ENCODE results near the gene DUSP2.

DUSP2 gene

GRCh38 chr2:96113951-96114350 is 31.3 kb downstream of the DUSP2 start:
- no peak for DNase-seq (ENCODE audit: low spot score)

- no peak for DNase-seq (ENCODE audit: low spot score)
Measured at GRCh38 chr2:96113367-96113677, 31.9 kb downstream of the DUSP2 start.

- DNase-seq (ENCODE audit: low spot score), result no peak
Measured at GRCh38 chr2:96112501-96113366, 32.5 kb downstream of the DUSP2 start.

- DNase-seq (ENCODE audit: low spot score), result no peak
Measured at GRCh38 chr2:96111823-96112500, 33.3 kb downstream of the DUSP2 start.

- no peak for DNase-seq (ENCODE audit: low spot score)
Measured at GRCh38 chr2:96111257-96111640, 34.0 kb downstream of the DUSP2 start.

- DNase-seq (ENCODE audit: low spot score), result no peak
Measured at GRCh38 chr2:96110621-96111256, 34.5 kb downstream of the DUSP2 start.

DNA sequence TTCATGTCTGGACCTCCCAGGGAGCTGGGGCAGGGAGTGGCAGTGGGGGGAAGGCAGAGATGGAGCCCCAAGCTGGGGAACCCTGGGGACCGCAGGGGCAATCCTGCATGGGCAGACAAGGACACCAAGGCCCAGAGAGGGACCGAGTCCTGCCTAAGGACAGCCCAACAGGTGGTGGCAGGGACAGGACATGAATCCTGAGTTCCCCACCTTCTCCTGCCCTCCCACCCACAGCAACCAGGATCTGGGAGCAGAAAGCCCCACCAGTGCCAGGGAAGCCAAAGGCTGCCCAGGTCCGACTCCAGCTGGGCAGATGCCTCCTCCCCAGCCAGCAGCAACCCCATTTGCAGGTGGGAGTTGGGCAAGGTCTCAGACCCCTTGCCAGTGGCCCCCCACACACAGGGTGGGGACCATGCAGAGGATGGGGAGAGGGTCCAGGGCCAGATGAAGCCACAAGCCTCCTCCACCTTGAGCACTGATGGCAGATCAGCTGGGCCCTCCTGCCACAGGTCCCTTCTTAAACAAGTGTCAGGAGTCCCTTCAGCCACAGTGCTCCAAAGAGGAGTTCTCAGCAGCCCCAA is 35.2 kb downstream of the DUSP2 start:
- no peak for DNase-seq (ENCODE audit: low spot score)

DNA sequence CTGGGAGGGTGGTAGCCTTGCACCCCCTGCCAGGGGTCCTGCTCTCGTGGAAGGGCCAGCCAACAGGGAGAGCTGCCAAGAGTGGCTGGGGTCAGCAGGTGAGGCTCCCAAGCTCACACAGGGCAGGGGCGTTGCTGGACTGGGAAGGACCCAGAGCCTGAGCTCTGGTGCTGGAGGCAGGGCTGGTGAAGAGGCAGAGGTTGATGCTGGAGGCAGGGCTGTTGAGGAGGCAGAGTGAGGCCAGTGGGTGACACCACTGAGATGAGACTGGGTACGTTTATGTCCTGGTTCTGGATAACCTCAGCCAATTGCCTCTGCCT is 35.9 kb downstream of the DUSP2 start:
- DNase-seq (ENCODE audit: low spot score), result no peak

GRCh38 chr2:96108541-96109360 is 36.5 kb downstream of the DUSP2 start:
- no peak for DNase-seq (ENCODE audit: low spot score)

DNA sequence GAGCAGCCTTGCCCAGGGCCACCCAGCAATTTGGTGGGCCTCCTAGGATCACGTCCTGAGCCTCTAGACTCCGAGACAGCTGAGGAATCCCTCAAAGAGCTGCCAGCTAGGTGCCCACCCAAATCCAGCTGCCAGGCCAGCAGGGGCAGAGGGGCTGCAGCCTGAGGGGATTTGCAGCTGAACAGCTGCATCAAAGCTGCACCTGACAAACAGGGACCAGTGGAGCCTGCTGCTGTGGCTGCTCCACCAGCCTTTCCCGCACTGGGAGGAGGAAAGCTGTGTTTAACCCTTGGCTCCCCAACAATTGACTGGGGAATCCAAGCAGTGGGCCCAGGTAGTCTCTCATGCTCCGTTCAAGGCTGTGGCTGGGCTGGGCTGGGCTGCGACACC is 37.1 kb downstream of the DUSP2 start:
- no peak for DNase-seq (ENCODE audit: low spot score)

DNA sequence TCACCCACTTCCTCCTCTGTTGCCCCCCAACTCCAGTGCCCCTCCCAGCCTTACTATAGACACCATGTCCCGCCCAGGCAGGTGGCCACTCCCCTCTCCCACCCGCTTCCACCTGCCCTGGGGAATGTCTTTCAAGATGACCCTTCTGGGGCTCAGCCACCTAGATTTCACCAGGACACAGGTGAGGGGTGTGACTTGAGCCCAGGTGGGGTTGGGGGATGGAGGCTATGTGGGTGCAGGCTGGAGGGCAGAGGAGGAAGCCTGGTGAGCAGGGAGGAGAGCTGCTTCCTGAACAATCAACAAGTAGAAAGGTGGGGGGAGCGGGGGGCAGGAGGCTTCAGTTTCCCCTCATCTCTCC is 37.6 kb downstream of the DUSP2 start:
- DNase-seq (ENCODE audit: low spot score), result no peak

DNA sequence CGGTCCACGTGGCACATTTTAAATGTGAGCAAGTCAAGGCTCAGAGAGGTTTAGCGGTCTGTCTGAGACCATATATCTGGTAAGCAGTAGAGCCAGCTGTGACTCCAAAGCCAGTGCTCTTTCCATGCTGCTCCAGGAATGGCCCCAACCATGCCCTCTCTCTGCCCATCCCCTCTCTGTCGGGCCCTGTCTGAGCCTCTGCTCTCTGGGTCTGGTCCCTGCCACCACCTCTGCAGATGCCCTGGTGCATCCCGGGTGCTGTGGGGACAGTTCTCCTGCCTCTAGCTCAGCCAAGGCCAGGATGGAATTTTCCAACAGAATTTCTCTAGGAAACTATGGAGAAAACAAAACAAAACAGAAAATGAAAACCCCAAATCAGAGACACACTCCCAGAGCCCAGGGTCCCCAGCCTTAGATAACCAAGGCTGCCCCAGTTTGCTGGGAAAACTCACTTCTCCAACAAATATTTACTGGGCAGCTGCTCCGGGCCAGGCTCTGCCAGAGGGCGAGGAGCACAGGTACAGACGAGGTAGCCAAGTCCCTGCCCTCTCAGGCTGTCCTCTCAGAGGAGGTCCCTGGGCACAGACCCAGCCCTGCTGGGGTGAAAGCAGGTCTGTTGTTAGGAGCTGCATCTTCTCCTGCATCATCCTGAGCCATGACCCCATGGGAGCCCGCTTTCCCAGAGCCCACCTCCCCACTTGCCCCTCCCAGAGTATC is 38.1 kb downstream of the DUSP2 start:
- DNase-seq (ENCODE audit: low spot score), result no peak

DNA sequence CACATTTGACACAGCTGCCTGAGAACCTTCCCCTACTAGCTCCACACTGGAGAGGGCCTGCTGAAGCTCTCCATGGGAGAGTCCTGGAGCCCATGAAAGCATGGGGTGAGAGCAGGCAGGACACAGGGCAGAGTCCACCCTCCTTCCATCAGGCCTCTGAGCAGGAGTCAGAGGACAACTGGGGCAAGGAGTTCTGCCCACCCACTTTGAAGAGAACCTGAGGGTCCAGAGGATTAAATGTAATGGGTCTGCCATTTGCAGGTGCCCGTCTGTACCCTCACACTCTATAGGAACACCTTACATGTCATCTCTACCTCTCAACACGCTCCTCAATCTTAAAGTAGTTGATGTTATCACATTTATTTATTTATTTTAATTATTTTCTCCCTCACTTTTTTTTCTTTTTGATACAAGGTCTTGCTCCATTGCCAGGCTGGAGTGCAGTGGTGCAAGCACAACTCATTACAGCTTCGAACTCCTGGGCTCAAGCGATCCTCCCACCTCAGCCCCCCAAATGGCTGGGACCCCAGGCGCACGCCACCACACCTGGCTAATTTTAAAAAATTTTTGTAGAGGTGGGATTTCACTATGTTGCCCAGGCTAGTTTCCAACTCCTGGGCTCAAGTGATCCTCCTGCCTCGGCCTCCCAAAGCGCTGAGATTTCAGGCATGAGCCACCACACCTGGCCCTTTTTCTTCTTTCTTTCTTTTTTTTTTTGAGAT is 39.1 kb downstream of the DUSP2 start:
- DNase-seq (ENCODE audit: low spot score), result no peak

DNA sequence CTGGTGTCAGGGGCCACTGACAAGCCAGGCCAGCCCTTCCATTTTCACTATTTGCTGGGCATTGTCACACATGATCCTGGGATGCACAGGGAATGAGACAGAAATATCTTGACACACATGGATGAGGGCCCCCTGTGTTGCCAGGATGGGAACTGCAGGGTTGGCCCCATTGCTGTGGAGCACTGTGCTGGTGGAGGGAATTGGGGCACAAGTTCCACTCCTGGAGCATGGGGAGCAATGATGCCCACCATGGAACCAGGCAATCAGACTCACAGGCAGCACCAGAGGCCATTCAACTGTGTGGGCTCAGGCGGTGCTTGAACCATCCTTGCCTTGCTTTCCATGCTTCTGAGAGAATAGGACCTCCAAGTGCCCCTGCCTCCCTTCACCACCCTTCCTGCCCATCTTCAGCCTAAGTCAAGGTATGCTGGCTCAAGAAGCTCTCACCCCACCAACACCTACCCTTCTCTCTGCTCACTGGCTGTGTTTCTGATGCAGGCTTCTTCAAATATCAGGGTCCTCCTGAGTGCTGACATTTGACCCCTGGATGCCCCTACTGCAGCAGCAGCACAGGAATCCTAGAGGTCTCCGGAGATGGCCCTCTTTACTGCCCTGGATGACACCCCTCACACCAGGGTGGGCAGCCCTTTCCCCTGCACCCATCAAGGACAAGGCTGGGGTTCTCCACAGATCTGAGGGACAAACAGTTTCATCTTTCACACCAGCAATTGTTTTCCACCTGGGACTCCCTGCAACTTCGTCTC is 39.9 kb downstream of the DUSP2 start:
- no peak for DNase-seq (ENCODE audit: low spot score)

DNA sequence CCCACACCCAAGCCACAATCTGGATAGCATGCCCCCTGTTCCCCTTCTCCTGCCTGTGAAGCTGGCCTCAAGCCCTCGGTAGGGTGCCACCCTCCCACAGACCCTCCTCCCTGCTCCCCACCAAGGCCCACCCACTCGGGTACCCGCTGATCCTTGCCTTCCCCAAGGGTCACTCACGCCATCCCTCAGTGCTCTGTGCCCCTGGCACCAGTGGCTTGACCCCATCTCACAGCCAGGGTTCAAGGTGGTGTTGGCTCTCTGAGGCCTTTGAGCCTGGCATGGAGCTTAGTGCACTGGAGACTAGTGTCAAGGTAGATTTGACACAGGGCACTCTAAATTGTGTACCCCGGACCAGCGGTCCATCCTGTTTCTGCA is 40.8 kb downstream of the DUSP2 start:
- DNase-seq (ENCODE audit: low spot score), result no peak

DNA sequence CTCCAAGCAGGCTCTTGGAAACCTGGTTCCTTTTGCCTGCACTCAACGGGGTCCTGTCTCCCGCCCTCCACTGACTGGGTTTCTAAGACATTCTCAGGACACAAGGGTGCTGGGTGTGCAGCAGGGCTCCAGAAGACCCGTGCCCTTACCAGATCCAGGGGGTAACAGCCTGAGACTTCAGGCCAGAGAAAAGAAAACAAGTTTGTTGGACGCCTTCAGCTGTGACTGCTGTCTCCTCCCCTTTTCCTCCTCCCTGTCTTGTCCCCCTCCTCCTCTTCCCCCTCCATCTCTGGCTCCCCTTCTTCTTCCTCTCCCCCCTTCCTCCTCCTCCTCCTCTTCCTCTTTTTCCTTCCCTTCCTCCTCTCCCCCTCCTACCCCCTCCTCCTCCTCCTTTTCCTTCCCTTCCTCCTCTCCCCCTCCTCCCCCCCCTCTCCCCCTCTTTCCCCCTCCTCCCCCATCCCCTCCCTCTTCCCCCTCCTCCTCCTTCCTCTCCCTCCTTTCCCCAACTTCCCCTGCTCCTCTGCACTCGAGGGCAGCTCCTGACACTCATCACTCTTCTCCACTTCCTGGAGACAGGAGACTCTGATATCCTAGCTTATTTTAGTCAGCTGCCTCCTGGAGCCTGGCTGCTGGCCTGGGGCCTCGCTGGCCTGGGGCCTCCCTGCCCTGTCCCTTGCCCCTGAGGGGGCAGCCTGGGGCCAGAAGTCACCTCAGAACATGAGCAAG is 41.3 kb downstream of the DUSP2 start:
- no peak for DNase-seq (ENCODE audit: low spot score)

- DNase-seq (ENCODE audit: low spot score), result no peak
Measured at GRCh38 chr2:96103187-96103601, 42.0 kb downstream of the DUSP2 start.

DNA sequence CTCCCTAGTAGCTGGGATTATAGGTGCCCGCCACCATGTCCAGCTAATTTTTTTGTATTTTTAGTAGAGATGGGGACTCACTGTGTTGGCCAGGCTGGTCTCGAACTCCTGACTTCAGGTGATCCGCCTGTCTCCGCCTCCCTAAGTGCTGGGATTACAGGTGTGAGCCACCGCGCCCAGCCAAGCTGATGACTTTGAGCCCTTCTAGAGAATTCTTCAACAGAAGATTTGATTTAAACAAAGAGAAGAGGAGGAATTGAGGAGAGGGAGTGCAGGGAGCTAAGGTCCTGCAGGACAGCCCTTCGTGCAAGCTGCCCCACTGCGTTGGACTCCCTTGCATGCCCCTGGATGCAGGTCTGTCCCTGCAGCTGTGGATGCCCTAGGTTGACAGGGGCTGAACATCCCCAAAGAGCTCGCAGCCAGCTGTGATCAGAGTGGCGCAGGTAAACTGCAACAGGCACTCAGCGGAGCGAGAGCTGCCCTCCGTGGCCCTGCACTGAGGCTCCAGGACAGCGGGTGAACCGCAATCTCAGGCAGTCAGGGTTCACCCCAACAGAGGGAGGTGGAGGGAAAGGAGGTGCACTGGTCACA is 42.5 kb downstream of the DUSP2 start:
- no peak for DNase-seq (ENCODE audit: low spot score)

DNA sequence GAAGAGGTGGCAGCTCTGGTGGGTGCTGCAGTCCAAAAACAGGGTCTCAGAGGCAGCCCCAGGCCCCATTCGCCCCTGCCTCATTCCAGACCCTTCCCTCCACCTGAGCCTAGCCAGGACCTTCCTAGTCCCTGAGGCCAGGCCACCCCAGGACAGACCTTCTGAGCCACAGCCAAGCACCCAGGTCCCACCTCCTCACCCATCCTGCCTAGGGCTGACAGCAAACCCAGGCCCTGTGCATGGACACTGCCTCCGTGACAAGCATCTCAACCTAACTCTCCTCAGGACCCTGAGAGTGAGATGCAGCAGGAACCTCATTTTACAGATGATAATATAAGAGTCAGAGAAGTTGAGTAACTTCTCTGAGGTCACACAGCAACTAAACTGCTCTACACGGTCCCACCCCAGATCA is 44.3 kb downstream of the DUSP2 start:
- no peak for DNase-seq (ENCODE audit: low spot score)

Data from hematopoietic multipotent progenitor cell treated with erythropoietin and hydrocortisone succinate and interleukin-3 and kit ligand, for 15 days (in vitro differentiated cells).